HG03103 (cell line): ENCODE results near the gene AGPAT2.

ENCODE experiments used
- ATAC-seq: cut with Tn5 transposase; IDR thresholded peaks from one replicate; pipeline ENCODE4 v1.9.1; 2021; ENCODE audit warnings: low read depth; ENCODE audit not compliant: unreplicated experiment

Gene AGPAT2

GRCh38 chr9:136675477-136676296, 11.6 kb downstream of the AGPAT2 start:
- no peak for ATAC-seq

DNA sequence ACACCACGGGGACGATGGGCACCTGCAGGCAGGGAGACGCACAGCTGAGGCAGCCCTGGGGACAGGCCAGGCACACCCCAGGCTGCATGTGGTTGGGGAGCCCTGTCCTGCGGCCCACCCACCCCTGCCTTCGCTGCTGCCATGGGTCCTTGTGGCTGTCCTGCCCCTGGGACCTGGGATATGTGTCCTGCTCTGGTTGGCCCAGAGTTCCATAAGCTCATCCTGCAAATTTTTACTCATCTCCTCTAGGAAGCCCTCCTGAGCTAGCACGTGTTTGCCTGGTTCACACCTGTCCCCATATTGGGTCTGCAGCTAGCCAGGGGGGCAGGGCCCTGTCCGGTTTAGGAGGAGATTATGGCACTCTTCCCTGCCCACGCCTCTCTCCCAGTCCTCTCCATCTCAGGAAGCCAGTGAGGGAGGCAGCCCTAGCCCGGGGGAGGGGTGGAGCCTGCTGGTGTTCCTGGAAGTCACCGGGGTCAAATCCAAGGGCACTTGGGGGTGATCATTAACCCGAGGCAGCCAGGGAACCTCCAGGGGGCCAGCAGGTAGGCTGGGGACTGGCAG, 12.4 kb downstream of the AGPAT2 start:
- ATAC-seq, result no peak

- no peak for ATAC-seq
Observed at GRCh38 chr9:136673975-136674785, 13.1 kb downstream of the AGPAT2 start.

- ATAC-seq, result no peak
Observed at GRCh38 chr9:136673088-136673974, 13.9 kb downstream of the AGPAT2 start.

DNA sequence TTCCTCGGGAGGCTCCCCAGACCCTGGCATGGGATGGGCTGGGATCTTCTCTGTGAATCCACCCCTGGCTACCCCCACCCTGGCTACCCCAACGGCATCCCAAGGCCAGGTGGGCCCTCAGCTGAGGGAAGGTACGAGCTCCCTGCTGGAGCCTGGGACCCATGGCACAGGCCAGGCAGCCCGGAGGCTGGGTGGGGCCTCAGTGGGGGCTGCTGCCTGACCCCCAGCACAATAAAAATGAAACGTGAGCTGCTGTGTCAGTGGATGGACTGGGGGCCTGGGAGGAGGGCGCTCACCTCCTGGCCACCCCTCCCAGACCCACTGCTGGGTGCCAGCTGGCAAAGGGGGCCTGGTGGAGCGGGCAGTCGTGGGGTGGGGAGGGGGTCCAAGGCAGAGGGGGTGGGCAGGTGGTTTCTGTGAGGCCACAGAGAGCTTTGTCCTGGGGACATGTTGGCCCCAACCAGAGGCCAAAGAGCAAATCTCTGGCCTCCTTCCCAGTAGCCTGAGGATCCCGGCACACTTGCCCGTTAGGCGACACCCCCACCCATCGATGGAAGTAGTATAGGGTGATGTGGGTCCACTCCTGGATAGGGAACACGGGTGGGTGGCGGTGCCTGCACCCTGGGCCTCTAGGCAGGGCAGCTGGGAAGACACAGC, 14.7 kb downstream of the AGPAT2 start:
- ATAC-seq, result no peak

GRCh38 chr9:136671646-136672430, 15.4 kb downstream of the AGPAT2 start:
- no peak for ATAC-seq

- ATAC-seq, result no peak
Observed at GRCh38 chr9:136671254-136671614, 16.0 kb downstream of the AGPAT2 start.

DNA sequence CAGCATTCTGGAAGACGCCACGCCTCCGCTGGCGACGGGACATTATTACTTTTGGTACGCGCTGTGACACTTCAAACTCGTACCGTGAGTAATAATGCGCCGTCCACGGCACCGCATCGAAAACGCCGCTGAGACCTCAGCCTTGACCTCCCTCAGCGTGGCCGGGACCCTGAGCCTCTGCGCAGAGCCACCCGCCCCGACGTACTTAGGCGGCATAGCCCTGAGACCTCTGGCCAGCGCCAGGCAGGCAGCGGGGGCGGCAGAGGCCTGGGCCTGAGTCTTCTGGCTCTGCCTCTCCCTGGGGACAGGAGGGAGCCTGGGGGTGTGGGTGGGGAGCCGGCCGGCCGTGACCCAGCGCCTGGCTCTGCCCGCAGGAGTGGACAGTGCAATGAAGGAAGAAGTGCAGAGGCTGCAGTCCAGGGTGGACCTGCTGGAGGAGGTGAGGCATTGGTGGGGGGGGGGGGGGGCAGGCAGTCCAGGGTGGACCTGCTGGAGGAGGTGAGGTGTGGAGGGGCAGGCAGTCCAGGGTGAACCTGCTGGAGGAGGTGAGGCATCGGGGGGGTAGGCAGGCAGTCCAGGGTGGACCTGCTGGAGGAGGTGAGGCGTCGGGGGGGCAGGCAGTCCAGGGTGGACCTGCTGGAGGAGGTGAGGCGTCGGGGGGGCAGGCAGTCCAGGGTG, 16.5 kb downstream of the AGPAT2 start:
- ATAC-seq, result no peak

DNA sequence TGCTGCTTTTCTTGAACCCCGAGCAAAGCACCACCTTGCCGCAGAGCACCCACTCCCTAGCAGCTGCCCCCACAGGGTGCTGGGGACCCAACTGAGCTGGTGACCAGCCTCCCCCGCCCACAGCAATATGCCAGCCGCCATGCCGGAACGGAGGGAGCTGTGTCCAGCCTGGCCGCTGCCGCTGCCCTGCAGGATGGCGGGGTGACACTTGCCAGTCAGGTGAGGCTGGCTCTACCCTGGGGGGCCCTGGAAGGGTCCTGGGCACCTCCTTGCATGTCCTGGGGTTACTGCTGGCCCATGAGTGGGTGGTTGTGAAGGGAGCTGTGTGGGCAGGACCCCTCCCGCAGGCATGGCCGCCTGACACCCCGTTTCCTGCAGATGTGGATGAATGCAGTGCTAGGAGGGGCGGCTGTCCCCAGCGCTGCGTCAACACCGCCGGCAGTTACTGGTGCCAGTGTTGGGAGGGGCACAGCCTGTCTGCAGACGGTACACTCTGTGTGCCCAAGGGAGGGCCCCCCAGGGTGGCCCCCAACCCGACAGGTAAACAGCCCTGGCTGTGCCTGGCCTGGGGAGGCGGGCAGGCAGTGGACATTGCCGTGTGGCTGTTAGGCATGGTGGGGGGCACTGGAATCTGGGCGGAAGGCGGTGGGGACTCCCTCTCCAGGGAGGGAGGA, 17.3 kb downstream of the AGPAT2 start:
- ATAC-seq, result no peak

DNA sequence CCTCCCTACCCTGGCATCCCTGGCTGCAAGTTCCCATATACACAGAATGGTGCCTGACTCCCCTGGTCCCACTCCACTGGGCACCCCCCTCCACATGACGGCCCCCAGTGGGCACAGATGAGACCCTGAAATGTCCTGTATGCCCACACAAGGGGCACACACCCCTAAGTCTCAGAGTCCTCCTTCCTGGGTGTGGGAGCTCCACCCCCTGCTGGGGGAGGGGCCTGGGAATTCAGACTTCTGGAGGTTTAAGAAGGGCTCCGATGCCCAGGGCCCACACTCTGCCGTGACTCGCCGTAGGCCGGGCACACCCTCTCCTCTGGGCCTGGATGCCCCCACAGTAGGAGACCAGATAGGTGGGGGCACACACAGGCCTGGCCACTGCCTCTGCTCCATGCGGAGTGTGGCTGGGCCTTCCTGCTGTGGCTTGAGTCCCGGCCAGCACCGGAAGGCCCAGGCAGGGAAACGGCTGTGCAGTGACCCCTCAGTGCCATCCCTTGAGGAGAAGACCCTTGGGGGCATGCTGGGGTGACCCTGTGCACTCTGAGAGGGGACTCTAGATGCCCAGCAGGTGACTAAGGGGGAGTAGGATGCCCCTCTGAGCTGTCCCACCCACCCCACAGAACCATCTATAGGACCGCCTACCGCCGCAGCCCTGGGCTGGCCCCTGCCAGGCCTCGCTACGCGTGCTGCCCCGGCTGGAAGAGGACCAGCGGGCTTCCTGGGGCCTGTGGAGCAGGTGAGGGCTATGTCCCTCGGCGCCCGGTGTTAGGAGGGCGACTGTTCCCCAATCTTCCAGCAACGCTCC, 18.1 kb downstream of the AGPAT2 start:
- no peak for ATAC-seq

DNA sequence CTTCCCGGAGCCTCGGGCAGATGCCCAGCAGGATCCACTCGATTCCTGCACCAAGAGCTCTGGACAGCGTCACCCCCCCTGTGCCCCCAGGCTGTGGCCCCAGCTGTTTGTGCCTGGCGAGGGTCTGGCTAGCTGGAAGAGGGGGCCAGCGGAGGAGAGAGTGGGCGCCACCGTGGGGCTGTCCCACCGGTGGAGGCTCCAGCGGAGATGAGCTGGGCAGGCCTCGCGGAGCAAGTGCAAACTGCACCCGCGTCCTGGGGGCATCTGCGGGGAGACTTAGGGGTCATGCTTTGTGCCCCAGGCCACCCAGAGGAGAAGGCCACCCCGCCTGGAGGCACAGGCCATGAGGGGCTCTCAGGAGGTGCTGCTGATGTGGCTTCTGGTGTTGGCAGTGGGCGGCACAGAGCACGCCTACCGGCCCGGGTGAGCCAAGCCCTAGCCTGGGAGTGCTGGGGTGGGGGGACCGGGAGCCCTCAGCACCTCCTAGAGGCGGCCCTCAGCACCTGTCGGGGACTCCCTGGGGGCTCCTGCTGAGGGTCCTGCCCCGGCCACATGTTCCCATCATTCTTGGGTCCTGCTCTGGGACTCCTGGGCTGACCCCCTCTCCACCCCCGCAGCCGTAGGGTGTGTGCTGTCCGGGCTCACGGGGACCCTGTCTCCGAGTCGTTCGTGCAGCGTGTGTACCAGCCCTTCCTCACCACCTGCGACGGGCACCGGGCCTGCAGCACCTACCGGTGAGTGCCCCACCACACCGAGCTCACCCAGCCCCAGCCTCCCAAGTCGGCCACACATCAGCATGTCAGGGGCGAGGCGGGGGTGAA, 19.1 kb downstream of the AGPAT2 start:
- ATAC-seq, result no peak

GRCh38 chr9:136667214-136667939, 19.9 kb downstream of the AGPAT2 start:
- no peak for ATAC-seq

DNA sequence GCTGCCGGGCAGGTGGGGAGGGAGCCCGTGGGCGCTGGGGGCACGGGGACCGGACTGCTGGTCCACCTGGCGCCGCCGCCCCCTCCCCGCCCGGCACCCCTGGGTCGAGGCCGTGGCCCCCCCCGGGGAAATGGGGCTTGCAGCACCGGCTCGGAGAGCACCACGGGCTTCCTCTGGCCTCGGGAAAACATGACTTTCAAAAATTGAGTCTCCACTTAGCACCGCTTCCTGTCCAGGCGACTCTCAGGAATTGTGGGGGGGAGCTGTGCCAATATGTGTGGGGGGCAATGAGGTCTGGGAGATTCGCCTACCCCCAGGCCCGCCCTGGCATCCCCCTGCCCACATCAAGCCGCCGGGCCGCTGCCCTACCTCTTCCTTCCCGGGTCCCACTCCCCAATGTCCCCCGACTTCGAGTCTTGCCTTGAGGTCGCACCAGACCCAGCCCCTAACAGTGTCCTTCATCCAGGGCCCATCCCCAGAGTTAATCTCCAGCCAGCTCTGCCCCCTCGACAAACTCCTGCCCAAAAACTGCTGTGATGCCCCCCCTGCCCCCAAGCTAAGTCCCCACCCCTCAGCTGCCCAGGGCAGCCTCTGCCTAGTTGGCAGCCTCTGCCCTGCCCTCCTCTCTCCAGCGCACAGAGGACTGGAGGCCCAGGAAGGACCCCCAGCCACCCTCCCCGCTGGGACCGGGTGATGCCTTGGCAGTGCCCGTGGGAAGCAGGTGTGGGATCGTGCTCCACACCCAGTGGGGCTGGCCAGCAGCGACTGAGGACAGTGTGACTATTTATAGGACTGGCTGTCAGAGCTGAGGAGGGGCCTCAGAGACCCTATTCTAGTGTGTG, 20.7 kb downstream of the AGPAT2 start:
- ATAC-seq, result no peak

DNA sequence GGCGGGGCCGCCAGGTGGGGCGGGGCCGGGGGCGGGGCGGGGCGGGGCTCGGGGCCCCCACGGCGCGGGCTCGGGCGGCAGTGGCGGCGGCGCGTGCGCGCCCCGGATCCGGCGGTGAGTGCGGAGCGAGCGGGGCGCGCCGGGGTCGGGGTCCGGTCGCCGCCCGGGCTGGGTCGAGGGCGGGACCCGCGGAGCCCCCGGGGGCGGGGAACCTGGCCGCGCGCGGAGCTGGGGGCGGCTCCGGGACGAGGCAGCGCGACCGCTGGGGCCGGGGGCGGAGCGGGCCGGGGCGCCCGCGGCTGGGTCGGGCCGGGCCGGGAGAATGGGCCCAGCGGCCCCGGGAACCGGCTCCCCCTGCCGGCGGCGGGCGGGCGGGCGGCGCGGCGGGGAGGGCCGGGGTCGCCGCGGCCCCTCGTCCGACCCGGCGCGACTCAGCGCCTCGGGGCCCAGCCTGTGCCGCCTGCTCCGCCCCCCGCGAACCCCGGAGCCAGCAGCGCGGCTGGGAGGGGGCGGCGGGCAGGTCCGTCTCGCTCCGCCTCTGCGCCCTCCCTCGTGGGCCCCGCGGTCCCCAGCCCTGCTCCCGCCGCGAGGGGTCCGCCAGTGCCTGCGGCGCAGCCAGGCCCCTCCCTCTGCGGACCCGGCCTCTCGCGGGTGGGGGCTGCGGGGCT, 21.4 kb downstream of the AGPAT2 start:
- ATAC-seq, result no peak
